Thymus (tissue), 2 donors: Measurements from ENCODE around the gene ASB14. TPM values are rescaled to one million over a fixed set of nuclear protein-coding genes. Genes with fewer than 3 reads are reported as not detected.

ENCODE experiments used
- polyA plus RNA-seq: library from polyadenylated mRNA; stranded (reverse); fragments of 200-250 nt; gene quantifications from one replicate; pipeline ENCODE4 v1.2.3, GENCODE V29; 2013
- total RNA-seq: library from RNA; stranded (reverse); fragments of 120-200 nt; gene quantifications from one replicate; pipeline ENCODE4 v1.2.4, GENCODE V29; 2013
- donor health status: healthy.

Gene ASB14
- total and polyA plus RNA-seq, 2 donors: not detected

Other genes with a start within 250 kb of the ASB14 start
- gene SPATA12, start 232.0 kb downstream of the ASB14 start, total RNA-seq: 0.05 TPM
- 0.07 TPM for gene SPATA12, start 232.0 kb downstream of the ASB14 start, polyA plus RNA-seq
- gene IL17RD, start 127.3 kb downstream of the ASB14 start, total RNA-seq: 0.61 TPM
- gene IL17RD, start 127.3 kb downstream of the ASB14 start, polyA plus RNA-seq: 0.37 TPM
- gene HESX1, start 92.7 kb downstream of the ASB14 start, total RNA-seq: 2.0 TPM
- gene HESX1, start 92.7 kb downstream of the ASB14 start, polyA plus RNA-seq: 6.6 TPM
- 32.2 TPM for gene APPL1, start 65.0 kb downstream of the ASB14 start, total RNA-seq
- gene APPL1, start 65.0 kb downstream of the ASB14 start, polyA plus RNA-seq: 17.7 TPM